AG04449 (cell line): ENCODE data around the gene GABRB1.

Experiments used
- CTCF ChIA-PET: fragments of 350-600 bp; formaldehyde crosslinking; extraction: SDS; loops from one replicate; lab custom pipeline; 2021; ENCODE audit warnings: antibody characterized with exemption; lab: Yijun Ruan, JAX
- POLR2A ChIA-PET: fragments of 400-600, 350-600 bp; formaldehyde crosslinking; extraction: SDS; loops from one replicate; lab custom pipeline; 2020; ENCODE audit warnings: antibody characterized with exemption, inconsistent platforms; lab: Yijun Ruan, JAX
- DNase-seq: peaks from one replicate; pipeline ENCODE4 v3.0.0-alpha.2; 2010; ENCODE audit warnings: low read depth, low spot score
- H3K4me3 ChIP-seq: 2 replicates; pipeline ENCODE4 v1.5.1; 2011; ENCODE audit warnings: low read depth, mild to moderate bottlenecking, control low read depth, low read length
- TF ChIP-seq, protein P1 (sequence below): IDR thresholded peaks from one replicate; pipeline ENCODE4 v1.5.1; 2011; ENCODE audit warnings: mild to moderate bottlenecking, moderate library complexity, low read length, control low read depth, inconsistent platforms; ENCODE audit not compliant: insufficient read depth; ENCODE audit errors: missing control alignments

Gene GABRB1

DNA sequence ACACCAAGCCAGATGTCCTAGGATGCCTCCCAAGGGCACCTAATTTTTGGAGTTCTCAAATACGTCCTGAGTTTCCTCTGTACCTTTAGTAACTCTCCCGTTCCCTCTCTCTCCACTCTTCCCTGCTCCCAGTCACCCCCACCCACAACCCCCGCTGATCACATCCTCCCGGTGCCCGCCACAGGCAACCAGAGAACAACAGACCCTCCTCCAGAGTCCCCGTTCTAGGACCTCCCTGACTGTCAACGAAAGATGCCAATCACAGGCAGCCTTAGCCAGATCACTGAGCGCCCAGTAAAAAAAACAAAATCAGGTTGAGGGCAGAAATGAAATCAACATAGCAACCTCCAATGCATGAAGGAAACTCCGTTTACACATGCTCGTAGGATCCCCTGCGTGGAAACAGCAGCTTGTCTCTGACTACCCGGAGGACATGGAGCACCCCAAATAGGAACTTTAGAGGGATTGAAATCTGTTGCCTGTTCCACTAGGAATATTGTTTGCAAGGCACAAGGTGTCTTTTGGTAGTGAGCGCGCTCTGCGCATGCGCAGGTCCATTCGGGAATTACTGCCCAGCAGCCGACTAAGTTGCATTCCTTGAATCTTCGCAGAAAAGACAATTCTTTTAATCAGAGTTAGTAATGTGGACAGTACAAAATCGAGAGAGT lies at the start of gene GABRB1:
GABRB1 (plus strand) TSS at position 557 of the 668 bp plus-strand sequence.
- TF ChIP-seq, protein P1, sequence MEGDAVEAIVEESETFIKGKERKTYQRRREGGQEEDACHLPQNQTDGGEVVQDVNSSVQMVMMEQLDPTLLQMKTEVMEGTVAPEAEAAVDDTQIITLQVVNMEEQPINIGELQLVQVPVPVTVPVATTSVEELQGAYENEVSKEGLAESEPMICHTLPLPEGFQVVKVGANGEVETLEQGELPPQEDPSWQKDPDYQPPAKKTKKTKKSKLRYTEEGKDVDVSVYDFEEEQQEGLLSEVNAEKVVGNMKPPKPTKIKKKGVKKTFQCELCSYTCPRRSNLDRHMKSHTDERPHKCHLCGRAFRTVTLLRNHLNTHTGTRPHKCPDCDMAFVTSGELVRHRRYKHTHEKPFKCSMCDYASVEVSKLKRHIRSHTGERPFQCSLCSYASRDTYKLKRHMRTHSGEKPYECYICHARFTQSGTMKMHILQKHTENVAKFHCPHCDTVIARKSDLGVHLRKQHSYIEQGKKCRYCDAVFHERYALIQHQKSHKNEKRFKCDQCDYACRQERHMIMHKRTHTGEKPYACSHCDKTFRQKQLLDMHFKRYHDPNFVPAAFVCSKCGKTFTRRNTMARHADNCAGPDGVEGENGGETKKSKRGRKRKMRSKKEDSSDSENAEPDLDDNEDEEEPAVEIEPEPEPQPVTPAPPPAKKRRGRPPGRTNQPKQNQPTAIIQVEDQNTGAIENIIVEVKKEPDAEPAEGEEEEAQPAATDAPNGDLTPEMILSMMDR: no peak
- ChIA-PET POLR2A (no interaction called here), CTCF (interaction anchor here (1.0 kb wide), 1 partner anchor 99 kb away, joined by 3 read pairs; no protein-coding TSS in a partner anchor)
- peak within 1 kb of the TSS; percentile 67 for H3K4me3 ChIP-seq
- no peak for DNase-seq

GRCh38 chr4:46984781-46985180 lies 46.6 kb upstream of the GABRB1 start:
- DNase-seq: no peak
- TF ChIP-seq, protein P1: no peak
- POLR2A ChIA-PET: no interaction called here
- CTCF ChIA-PET: no interaction called here
- H3K4me3 ChIP-seq: no peak overlapping the region

DNA sequence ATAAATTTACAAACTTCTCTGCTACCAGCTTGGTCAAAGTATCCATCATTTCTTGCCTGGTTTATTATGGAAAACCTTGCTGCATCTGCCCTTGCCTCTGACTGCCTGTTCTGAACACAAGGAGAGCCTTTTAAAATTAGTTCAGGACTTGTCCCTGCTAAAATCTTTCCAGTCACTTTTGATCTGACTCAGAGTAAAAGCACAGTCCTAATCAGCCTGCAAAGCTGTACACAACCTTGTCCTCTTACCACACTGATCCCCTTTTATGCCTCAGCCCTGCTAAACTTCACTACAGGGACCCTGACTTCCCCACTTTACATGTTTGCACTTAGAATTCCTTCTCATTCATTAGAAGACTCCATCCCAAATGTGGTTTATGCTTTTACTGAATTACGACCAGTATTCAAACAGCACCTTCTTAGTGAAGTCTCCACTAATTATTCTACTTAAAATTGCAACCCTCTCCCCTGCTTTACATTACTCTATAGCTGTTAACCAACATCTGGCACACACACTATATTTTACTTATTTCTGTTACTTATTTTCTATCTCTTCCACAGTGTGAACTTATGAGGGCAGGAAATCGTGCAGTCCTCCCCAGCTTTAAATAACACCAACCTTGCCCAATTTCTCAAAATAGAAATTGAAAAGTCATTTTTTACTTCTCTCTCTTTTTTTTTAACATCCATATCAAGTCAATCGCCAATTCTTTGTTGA lies 44.3 kb upstream of the GABRB1 start:
- no peak overlapping the region for H3K4me3 ChIP-seq
- TF ChIP-seq, protein P1: no peak
- CTCF ChIA-PET: interaction anchor here (1.3 kb wide), 1 partner anchor 55 kb away, joined by 3 read pairs; no protein-coding TSS in a partner anchor
- no peak for DNase-seq
- POLR2A ChIA-PET: no interaction called here

DNA sequence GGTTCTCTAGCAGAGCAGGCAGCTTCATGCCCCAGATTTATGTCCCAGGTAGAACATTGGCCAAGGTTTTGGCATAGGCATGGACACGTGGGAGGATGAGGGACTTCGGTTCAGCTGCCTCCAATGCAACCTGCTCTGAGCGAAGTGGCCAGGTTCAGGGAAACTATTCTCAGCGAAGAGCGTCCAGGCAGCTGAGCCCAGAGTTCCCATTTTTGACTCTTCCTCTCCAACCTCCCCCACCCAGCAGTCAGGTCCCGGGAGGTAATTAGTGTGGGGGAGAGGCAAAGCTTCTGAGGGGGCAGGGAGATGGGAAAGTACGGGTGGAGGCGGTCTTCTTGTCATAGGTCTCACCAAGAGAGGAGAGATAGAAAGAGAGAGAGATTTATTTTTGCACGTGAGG lies 39.0 kb upstream of the GABRB1 start:
- TF ChIP-seq, protein P1: no peak
- no peak for DNase-seq
- H3K4me3 ChIP-seq: no peak overlapping the region
- POLR2A ChIA-PET: no interaction called here
- CTCF ChIA-PET: interaction anchor here (1.2 kb wide), 1 partner anchor 41 kb away, joined by 4 read pairs; no protein-coding TSS in a partner anchor

DNA sequence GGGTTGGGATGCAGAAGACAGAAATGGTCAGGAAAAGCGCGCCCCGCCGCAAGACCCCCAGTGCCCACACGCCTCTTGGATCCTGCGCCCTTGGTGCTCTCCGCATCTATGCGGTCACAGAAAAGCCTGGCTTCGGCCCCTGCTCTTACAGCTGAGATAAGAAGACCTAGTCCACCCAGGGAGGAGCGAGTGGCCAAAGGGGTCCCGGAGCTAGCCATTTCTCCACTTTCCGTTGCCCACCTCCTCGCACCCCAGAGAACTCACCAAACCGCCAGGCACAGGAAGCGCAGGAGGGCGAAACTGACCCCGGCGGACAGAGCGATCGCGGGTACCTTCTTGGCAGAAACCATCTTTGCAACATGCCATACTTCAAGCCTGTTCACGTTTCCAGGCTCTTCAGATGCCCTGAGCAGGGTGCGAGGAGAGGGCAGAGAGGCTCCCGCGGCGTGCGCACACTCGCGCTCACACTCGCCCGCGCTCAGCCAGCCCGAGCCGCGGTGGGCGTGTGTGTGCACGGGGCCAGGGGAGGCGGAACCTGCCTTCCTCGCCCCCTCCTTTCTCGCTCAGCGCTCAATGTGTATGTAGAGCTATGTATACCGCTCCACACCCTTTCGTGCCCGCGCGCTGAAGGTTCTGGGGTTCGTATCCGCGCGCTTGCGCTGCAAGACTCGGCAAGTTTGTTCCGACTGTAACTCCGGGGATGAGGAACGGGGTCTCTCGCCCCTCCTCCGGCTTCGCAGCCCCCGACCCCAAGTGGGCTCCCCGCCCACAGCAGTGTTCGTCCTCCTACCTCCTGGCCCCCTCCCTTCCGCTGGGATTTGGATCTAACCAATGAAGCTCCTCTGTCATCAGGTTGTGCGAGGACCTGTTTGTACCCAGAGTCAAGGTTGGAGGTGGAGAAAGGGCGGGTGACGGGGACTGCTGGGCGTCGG lies 38.0 kb upstream of the GABRB1 start, which contains the start of gene GABRA4:
GABRA4 (minus strand) TSS at position 507 of the 932 bp plus-strand sequence; CDS start at position 350, 157 bp downstream.
- ChIA-PET POLR2A (no interaction called here), CTCF (interaction anchor here (1.2 kb wide), 1 partner anchor 40 kb away, joined by 4 read pairs; no protein-coding TSS in a partner anchor)
- TF ChIP-seq, protein P1: no peak
- peak within 1 kb of the TSS; percentile 50 for H3K4me3 ChIP-seq
- no peak for DNase-seq
